GM21717 (cell line): ENCODE results near the gene OR51B4.
"Not testable (repeated sequence)": the region's sequence is repeated elsewhere in the genome, so short reads cannot be mapped to it uniquely, and the experiment has no call there.

ENCODE experiments used
- ATAC-seq: cut with Tn5 transposase; IDR thresholded peaks from one replicate; pipeline ENCODE4 v1.9.1; 2021; ENCODE audit warnings: mild to moderate bottlenecking, moderate library complexity; ENCODE audit not compliant: unreplicated experiment

The OR51B4 gene

GRCh38 chr11:5297721-5298323 lies 3.9 kb downstream of the OR51B4 start:
- ATAC-seq: no peak

- not testable (repeated sequence) for ATAC-seq
Observed at GRCh38 chr11:5294342-5294995, 7.3 kb downstream of the OR51B4 start.

DNA sequence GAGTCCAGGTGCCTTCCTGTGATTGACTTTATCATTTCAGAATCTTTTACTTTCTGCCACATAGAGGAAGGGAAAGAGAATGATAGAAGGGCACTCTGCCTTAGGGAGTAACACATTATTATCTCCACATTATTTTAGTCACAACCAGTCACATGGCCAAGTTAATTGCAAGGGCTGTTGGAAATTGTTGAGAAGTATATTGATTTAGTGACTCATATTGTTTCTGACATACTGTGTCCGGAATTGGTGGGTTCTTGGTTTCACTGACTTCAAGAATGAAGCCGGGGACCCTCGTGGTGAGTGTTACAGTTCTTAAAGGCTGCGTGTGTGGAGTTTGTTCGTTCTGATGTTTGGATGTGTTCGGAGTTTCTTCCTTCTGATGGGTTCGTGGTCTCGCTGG lies 8.7 kb downstream of the OR51B4 start:
- no peak for ATAC-seq

DNA sequence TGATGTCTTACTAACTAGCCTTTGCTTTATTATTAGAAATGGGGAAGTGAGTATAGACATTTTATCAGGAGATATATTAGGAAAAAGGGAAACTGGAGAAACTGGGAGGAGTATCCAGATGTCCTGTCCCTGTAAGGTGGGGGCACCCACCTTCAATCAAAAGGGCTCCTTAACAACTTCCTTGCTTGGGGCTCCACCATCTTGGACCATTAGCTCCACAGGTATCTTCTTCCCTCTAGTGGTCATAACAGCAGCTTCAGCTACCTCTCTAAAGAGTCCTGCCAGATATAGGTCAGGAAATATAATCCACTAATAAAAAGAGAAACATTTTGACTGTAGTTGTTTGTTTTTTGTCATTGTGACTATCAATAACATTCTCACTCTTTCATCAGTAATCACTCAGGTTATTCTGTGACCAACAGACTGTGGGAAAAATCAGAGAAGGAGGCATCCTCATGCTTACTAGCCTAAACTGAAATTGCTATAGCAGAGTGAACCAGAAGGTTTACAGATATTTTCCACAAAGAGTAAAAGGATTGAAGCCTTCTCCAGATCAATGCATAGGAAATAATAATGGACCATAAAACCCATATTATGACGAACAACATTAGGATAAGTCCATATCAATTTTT lies 10.4 kb downstream of the OR51B4 start:
- peak; percentile 93 for ATAC-seq

- ATAC-seq: no peak
Observed at GRCh38 chr11:5290106-5290505, 11.6 kb downstream of the OR51B4 start.

DNA sequence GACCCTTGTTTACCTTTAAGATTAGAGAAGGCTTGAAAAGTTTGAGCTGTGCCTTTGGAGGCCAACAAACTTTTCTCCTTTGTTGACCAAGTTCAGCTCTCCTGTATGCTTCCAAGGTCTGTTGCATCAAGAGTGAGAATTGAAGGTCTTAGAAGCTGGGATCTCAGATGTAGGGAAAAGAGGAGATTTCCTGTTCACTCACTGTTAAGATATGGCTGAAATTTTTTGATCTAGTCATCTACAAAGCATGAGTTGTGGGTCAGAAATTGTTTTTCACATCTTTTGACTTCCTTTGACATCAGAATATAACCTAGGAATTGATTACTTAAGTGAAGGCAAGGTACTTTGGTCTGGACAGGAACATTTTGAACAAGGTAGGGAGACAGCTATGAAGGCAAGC lies 12.1 kb downstream of the OR51B4 start:
- ATAC-seq: no peak

DNA sequence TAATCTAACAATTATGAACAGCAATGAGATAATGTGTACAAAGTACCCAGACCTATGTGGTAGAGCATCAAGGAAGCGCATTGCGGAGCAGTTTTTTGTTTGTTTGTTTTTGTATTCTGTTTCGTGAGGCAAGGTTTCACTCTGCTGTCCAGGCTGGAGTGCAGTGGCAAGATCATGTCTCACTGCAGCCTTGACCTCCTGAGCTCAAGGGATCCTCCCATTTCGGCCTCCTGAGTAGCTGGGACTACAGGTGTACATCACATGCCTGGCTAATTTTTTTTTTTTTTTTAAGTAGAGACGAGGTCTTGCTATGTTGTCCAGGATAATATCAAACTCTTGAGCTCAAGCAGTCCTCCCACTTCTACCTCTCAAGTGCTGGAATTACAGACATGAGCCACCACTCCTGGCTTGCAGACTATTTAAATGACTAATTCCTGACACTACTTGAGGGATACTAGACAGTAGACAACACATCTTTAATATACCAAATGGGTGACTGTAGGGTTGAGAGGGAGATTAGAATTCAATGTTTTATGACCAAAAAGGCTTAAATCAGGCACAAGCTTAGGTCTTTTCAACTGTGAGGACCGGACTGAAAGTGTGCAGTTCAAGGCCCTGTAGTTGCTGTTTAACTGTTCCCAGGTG lies 12.7 kb downstream of the OR51B4 start:
- ATAC-seq: no peak

DNA sequence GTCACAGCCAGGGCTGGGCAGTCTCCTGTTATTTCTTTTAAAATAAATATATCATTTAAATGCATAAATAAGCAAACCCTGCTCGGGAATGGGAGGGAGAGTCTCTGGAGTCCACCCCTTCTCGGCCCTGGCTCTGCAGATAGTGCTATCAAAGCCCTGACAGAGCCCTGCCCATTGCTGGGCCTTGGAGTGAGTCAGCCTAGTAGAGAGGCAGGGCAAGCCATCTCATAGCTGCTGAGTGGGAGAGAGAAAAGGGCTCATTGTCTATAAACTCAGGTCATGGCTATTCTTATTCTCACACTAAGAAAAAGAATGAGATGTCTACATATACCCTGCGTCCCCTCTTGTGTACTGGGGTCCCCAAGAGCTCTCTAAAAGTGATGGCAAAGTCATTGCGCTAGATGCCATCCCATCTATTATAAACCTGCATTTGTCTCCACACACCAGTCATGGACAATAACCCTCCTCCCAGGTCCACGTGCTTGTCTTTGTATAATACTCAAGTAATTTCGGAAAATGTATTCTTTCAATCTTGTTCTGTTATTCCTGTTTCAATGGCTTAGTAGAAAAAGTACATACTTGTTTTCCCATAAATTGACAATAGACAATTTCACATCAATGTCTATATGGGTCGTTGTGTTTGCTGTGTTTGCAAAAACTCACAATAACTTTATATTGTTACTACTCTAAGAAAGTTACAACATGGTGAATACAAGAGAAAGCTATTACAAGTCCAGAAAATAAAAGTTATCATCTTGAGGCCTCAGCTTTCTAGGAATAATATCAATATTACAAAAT lies 13.4 kb downstream of the OR51B4 start:
- ATAC-seq: no peak

- ATAC-seq: no peak
Observed at GRCh38 chr11:5286901-5287300, 14.8 kb downstream of the OR51B4 start.

GRCh38 chr11:5286351-5286750 lies 15.4 kb downstream of the OR51B4 start:
- ATAC-seq: no peak

DNA sequence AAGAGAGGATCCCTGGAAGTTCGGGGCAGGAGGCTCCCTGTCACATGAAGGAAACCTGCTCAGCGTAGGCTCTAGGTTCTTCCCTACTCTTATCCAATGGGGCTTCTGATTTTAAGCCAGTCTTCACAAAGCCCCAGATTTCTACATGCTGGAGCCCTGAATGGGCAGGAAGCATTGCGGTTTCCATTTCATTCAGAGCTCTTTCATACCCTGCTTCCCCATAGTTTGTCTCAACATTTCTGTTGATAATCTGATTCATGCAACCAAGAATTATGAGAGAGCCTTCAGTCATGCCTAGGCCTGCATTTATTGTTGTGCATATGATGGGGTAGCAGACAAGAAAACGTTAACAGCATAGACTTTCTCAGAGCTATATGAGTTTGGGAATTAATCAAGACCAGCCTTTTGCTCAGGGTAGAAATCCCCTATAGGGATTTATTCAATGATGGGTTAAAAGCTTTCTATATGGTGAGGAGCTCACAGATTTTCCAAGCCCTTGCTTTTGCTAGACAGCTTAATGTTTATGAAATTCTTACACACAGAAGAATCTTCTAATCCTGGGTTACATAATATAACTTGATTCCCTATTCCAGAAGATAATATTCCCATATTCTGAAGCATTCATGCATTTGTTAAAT lies 15.9 kb downstream of the OR51B4 start:
- no peak for ATAC-seq

GRCh38 chr11:5284637-5285036 lies 17.1 kb downstream of the OR51B4 start:
- ATAC-seq: no peak

GRCh38 chr11:5283882-5284281 lies 17.9 kb downstream of the OR51B4 start:
- no peak for ATAC-seq

- no peak for ATAC-seq
Observed at GRCh38 chr11:5283086-5283485, 18.7 kb downstream of the OR51B4 start.

GRCh38 chr11:5282628-5283027 lies 19.1 kb downstream of the OR51B4 start:
- ATAC-seq: no peak

DNA sequence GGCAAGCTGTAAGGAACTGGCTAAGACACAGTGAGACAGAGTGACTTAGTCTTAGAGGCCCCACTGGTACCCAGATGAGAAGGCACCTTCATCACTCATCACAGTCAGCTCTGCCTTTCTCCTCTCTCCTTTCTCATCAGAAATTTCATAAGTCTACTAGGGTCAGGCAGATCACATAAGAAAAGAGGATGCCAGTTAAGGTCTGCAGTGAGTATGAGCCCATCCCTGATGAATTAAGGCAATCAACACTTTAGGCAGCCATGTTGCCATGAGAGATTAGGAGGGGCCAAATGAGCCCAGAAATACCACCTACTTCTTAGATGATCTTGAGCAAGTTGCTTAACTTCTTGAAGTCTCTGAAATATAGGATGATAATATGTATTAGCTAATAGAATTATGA lies 20.1 kb downstream of the OR51B4 start:
- no peak for ATAC-seq

GRCh38 chr11:5280582-5281102 lies 21.1 kb downstream of the OR51B4 start:
- peak; percentile 92 for ATAC-seq

- no peak for ATAC-seq
Observed at GRCh38 chr11:5279471-5280090, 22.2 kb downstream of the OR51B4 start.

DNA sequence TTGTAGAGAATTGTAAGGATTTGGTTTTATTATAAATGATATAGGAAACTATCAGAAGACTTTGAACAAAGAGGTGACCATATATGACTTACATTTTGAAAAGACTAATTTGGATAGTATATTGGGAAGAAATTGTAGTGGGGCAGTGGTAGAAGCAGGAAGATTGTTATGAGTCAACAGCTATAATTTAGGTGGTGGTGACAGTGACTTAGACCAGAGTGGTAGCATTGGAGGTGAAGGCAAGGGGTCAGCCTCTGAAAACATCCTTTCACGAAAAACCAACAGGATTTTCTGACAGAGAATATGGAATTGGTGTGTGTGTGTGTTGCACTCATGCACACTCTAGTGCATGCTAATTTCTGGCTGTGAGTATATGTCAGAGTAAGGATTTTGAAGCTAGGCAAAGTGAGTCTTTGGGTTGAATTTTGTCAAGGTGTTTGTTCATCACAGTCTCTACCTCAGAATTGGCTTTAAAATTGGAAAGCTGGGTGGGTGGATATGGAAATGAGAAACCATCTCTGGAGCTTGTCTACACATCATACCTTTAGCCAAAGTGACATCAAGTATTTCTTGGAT lies 23.9 kb downstream of the OR51B4 start:
- ATAC-seq: no peak

- ATAC-seq: no peak
Observed at GRCh38 chr11:5276697-5277096, 25.0 kb downstream of the OR51B4 start.
